ENCODE measurements around the gene KRTAP4-5. TPM values are rescaled to one million over a fixed set of nuclear protein-coding genes. Genes with fewer than 3 reads are reported as not detected.

KRTAP4-5 gene
- total and polyA plus RNA-seq, 2 experiments from 2014 or later = not detected

DNA sequence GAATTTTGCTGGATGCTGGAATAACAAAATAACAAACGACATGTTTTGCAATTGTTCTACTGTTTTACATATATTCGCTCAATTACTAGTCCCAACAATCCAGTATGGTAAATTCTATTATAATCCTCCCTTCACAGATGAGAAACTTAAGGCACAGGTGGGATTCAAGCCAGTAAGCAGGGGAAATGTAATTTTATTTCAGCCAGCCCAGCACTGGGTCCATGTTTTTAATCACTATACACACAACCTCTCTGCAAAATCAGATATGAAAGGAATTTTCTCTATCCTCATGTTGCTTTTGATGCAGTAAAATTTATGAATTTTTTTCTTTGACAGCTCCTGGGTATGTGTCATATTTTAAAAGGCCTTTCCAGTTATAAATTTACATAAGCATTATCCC, 4.4 kb downstream of the KRTAP4-5 start:
- no peaks in the 10 kb centered on the region; the same call in 1 of the 2 replicates for H3K36me3 ChIP-seq (ENCODE audit: insufficient read depth)
- no peak for ATAC-seq
- no peaks in the 10 kb centered on the region for H3F3A ChIP-seq (replicated peaks; ENCODE audit: low read depth)
- H3K4me1 ChIP-seq (ENCODE audit: insufficient read depth) = 0 out of 2 replicates have a peak, but pooled peaks cover 3% of the 10 kb centered on the region
- Mint-ChIP-seq H3K27me3 (ENCODE audit: insufficient read depth, low read depth, poor library complexity) (peaks cover 5% of the 10 kb centered on the region), H3K4me1 (peaks cover 3% of the 10 kb centered on the region; the same call in 2 of the 3 replicates), H3K4me3 (no peak overlapping the region), H3K27ac (no peak overlapping the region), H3K9me3 (peaks cover 33% of the 10 kb centered on the region), H3K36me3 (ENCODE audit: low read depth) (peaks cover 22% of the 10 kb centered on the region)
- H3K9me2 ChIP-seq (ENCODE audit: insufficient read depth) = 0 out of 2 replicates have a peak, but pooled peaks cover 3% of the 10 kb centered on the region
- no peaks in the 10 kb centered on the region for H3K27me3 ChIP-seq (ENCODE audit: insufficient read depth)
- no peak for DNase-seq (ENCODE audit: low spot score)
- no peaks in the 10 kb centered on the region for H4K20me1 ChIP-seq (replicated peaks; ENCODE audit: insufficient read depth)
- H3K27ac ChIP-seq (ENCODE audit: low read depth) = no peak overlapping the region
- H3K79me2 ChIP-seq (replicated peaks; ENCODE audit: insufficient read depth) = no peaks in the 10 kb centered on the region
- no peak overlapping the region for H3K4me3 ChIP-seq
- H2AFZ ChIP-seq = no peak overlapping the region
- TF ChIP-seq ZNF331 (CRISPR knock-in tag; IDR thresholded peaks at IDR 0.05; ENCODE audit: low read depth) (no peak), STAT1 (IDR thresholded peaks at IDR 0.05; ENCODE audit: unreplicated experiment) (no peak), CTCF (conservative IDR thresholded peaks at IDR 0.05; ENCODE audit: low read depth in 2 of 2) (no peak)
- H3K4me2 ChIP-seq = no peak overlapping the region

- DNase-seq (ENCODE audit: low spot score) = no peak
- no peak overlapping the region for H3K27ac Mint-ChIP-seq
- 0 out of 2 replicates have a peak, but pooled peaks cover 3% of the 10 kb centered on the region for H3K4me1 ChIP-seq (ENCODE audit: insufficient read depth)
- H3K36me3 Mint-ChIP-seq (ENCODE audit: low read depth) = peaks cover 22% of the 10 kb centered on the region
- H3K4me3 Mint-ChIP-seq = no peak overlapping the region
- 0 out of 2 replicates have a peak, but pooled peaks cover 3% of the 10 kb centered on the region for H3K9me2 ChIP-seq (ENCODE audit: insufficient read depth)
- no peak overlapping the region for H2AFZ ChIP-seq
- H3K4me2 ChIP-seq = no peak overlapping the region
- H3K36me3 ChIP-seq (ENCODE audit: insufficient read depth) = no peaks in the 10 kb centered on the region; the same call in 1 of the 2 replicates
- H3K79me2 ChIP-seq (replicated peaks; ENCODE audit: insufficient read depth) = no peaks in the 10 kb centered on the region
- peaks cover 34% of the 10 kb centered on the region for H3K9me3 Mint-ChIP-seq
- H4K20me1 ChIP-seq (replicated peaks; ENCODE audit: insufficient read depth) = no peaks in the 10 kb centered on the region
- no peaks in the 10 kb centered on the region for H3K27me3 ChIP-seq (ENCODE audit: insufficient read depth)
- no peak for ATAC-seq
- H3K4me1 Mint-ChIP-seq = peaks cover 3% of the 10 kb centered on the region; the same call in 2 of the 3 replicates
- H3K27me3 Mint-ChIP-seq (ENCODE audit: insufficient read depth, low read depth, poor library complexity) = peaks cover 5% of the 10 kb centered on the region
- no peak overlapping the region for H3K4me3 ChIP-seq
- no peaks in the 10 kb centered on the region for H3F3A ChIP-seq (replicated peaks; ENCODE audit: low read depth)
- H3K27ac ChIP-seq (ENCODE audit: low read depth) = no peak overlapping the region
- no peak for TF ChIP-seq ZNF462 (CRISPR knock-in tag; IDR thresholded peaks at IDR 0.05)
- TF ChIP-seq, protein P1, sequence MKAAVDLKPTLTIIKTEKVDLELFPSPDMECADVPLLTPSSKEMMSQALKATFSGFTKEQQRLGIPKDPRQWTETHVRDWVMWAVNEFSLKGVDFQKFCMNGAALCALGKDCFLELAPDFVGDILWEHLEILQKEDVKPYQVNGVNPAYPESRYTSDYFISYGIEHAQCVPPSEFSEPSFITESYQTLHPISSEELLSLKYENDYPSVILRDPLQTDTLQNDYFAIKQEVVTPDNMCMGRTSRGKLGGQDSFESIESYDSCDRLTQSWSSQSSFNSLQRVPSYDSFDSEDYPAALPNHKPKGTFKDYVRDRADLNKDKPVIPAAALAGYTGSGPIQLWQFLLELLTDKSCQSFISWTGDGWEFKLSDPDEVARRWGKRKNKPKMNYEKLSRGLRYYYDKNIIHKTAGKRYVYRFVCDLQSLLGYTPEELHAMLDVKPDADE (IDR thresholded peaks at IDR 0.05) = no peak
- TF ChIP-seq EZH2phosphoT487 (IDR thresholded peaks at IDR 0.05; ENCODE audit: unreplicated experiment) = no peak
- no peak for TF ChIP-seq STAT1 (IDR thresholded peaks at IDR 0.05; ENCODE audit: unreplicated experiment)
- no peak for TF ChIP-seq CTCF (conservative IDR thresholded peaks at IDR 0.05; ENCODE audit: low read depth in 2 of 2)
- no peak for TF ChIP-seq JUNB (IDR thresholded peaks at IDR 0.05; ENCODE audit: unreplicated experiment)
Measured at GRCh38 chr17:41144846-41145245, 4.8 kb downstream of the KRTAP4-5 start.
